SK-N-SH treated with all-trans-retinoic acid at 6 μM for 48 hours (cell line): ENCODE results near the gene TAX1BP3.

ENCODE experiments used
- ARNTL ChIP-seq: fragments of 450-650 bp; formaldehyde crosslinking; IDR thresholded peaks from 2 replicates; pipeline ENCODE4 v1.5.0; 2020; ENCODE audit warnings: low read depth, mild to moderate bottlenecking, moderate library complexity, borderline replicate concordance
- CREB5 ChIP-seq: fragments of 250-450 bp; sonication (Bioruptor Pico); IDR thresholded peaks from 2 replicates; pipeline ENCODE4 v1.5.1; 2020; ENCODE audit warnings: low read depth, mild to moderate bottlenecking, moderate library complexity
- CSDC2 ChIP-seq: fragments of 250-450 bp; sonication (Bioruptor Pico); IDR thresholded peaks from 2 replicates; pipeline ENCODE4 v1.5.0; 2020; ENCODE audit warnings: mild to moderate bottlenecking, moderate library complexity
- ESRRG ChIP-seq: fragments of 250-450 bp; sonication (Bioruptor Pico); IDR thresholded peaks from 2 replicates; pipeline ENCODE4 v1.6.1; 2021; ENCODE audit warnings: mild to moderate bottlenecking
- GLIS3 ChIP-seq: fragments of 250-450 bp; sonication (Bioruptor Pico); IDR thresholded peaks from 2 replicates; pipeline ENCODE4 v1.5.0; 2020; ENCODE audit warnings: mild to moderate bottlenecking, moderate library complexity
- ISL1 ChIP-seq: fragments of 250-450 bp; sonication (Bioruptor Pico); IDR thresholded peaks from 2 replicates; pipeline ENCODE4 v2.1.2; 2022; ENCODE audit warnings: mild to moderate bottlenecking, moderate library complexity
- PATZ1 ChIP-seq: fragments of 250-450 bp; sonication (Bioruptor Pico); IDR thresholded peaks from 2 replicates; pipeline ENCODE4 v1.8.0; 2020; ENCODE audit warnings: mild to moderate bottlenecking, moderate library complexity, borderline replicate concordance
- POU6F1 ChIP-seq: fragments of 250-450 bp; sonication (Bioruptor Pico); IDR thresholded peaks from 2 replicates; pipeline ENCODE4 v1.8.0; 2021; ENCODE audit warnings: low read depth, mild to moderate bottlenecking, moderate library complexity, borderline replicate concordance
- PPARA ChIP-seq: fragments of 250-450 bp; sonication (Bioruptor Pico); IDR thresholded peaks from 2 replicates; pipeline ENCODE4 v1.5.0; 2020; ENCODE audit warnings: mild to moderate bottlenecking, borderline replicate concordance
- RARB ChIP-seq: fragments of 250-450 bp; sonication (Bioruptor Pico); IDR thresholded peaks from 2 replicates; pipeline ENCODE4 v1.8.0; 2021; ENCODE audit warnings: mild to moderate bottlenecking, moderate library complexity
- TSHZ2 ChIP-seq: fragments of 250-450 bp; sonication (Bioruptor Pico); IDR thresholded peaks from 2 replicates; pipeline ENCODE4 v1.5.0; 2020; ENCODE audit warnings: mild to moderate bottlenecking, moderate library complexity
- ZFP3 ChIP-seq: fragments of 250-450 bp; sonication (Bioruptor Pico); IDR thresholded peaks from 2 replicates; pipeline ENCODE4 v1.5.0; 2020; ENCODE audit warnings: mild to moderate bottlenecking, moderate library complexity
- ZFP30 ChIP-seq: fragments of 450-650 bp; formaldehyde crosslinking; IDR thresholded peaks from 2 replicates; pipeline ENCODE4 v1.5.0; 2022; ENCODE audit warnings: mild to moderate bottlenecking, moderate library complexity

GRCh38 chr17:3636154-3636907 lies 32.0 kb downstream of the TAX1BP3 start, which contains the start of the genes CTNS and SHPK:
- TF ChIP-seq ZFP3 (CRISPR knock-in tag), result 0 out of 2 replicates have a peak, but pooled peaks have one; percentile 20
- no peak for TF ChIP-seq GLIS3 (CRISPR knock-in tag)
- TF ChIP-seq PATZ1 (CRISPR knock-in tag), result no peak
- TF ChIP-seq POU6F1 (CRISPR knock-in tag), result no peak
- TF ChIP-seq CSDC2, result no peak
- no peak for TF ChIP-seq TSHZ2 (CRISPR knock-in tag)
- no peak for TF ChIP-seq RARB
- no peak for TF ChIP-seq PPARA (CRISPR knock-in tag)
- no peak for TF ChIP-seq ISL1
- no peak for TF ChIP-seq ARNTL (CRISPR knock-in tag)
- no peak for TF ChIP-seq CREB5 (CRISPR knock-in tag)
- TF ChIP-seq ESRRG (CRISPR knock-in tag), result no peak
- no peak for TF ChIP-seq ZFP30 (CRISPR knock-in tag)
